Hepatocyte (in vitro differentiated cells): ENCODE measurements around the gene LRP1B. TPM values are rescaled to one million over a fixed set of nuclear protein-coding genes. Genes with fewer than 3 reads are reported as not detected.
A peak's percentile ranks its signal among the peaks of the same experiment; 100 is the strongest.

Experiments
- DNase-seq: peaks from one replicate; pipeline ENCODE4 v3.0.0-alpha.2; 2016; ENCODE audit warnings: low spot score
- H2AFZ ChIP-seq: fragments of 200-600 bp; sonication (generic); 2 replicates; pipeline ENCODE4 v1.6.0; 2016; ENCODE audit warnings: antibody characterized with exemption, mild to moderate bottlenecking
- H3K27ac ChIP-seq: fragments of 200-600 bp; sonication (generic); 2 replicates; pipeline ENCODE4 v1.5.1; 2016; ENCODE audit warnings: mild to moderate bottlenecking
- H3K27me3 ChIP-seq: fragments of 200-600 bp; sonication (generic); 2 replicates; pipeline ENCODE4 v1.6.1; 2016
- H3K36me3 ChIP-seq: fragments of 200-600 bp; sonication (generic); replicated peaks from 2 replicates; pipeline ENCODE4 v1.5.1; 2016; ENCODE audit warnings: low read depth; ENCODE audit not compliant: insufficient read depth
- H3K4me1 ChIP-seq: fragments of 200-600 bp; sonication (generic); 2 replicates; pipeline ENCODE4 v1.5.1; 2016; ENCODE audit warnings: mild to moderate bottlenecking, moderate library complexity; ENCODE audit not compliant: insufficient read depth
- H3K4me2 ChIP-seq: fragments of 200-600 bp; sonication (generic); 2 replicates; pipeline ENCODE4 v1.6.0; 2016
- H3K4me3 ChIP-seq: fragments of 200-600 bp; sonication (generic); 2 replicates; pipeline ENCODE4 v1.5.1; 2016; ENCODE audit warnings: mild to moderate bottlenecking
- H3K79me2 ChIP-seq: fragments of 200-600 bp; sonication (generic); 2 replicates; pipeline ENCODE4 v1.6.0; 2017; ENCODE audit warnings: mild to moderate bottlenecking
- H3K9me2 ChIP-seq: fragments of 200-600 bp; sonication (generic); replicated peaks from 2 replicates; pipeline ENCODE4 v1.6.0; 2017; ENCODE audit warnings: mild to moderate bottlenecking; ENCODE audit not compliant: insufficient read depth
- H3K9me3 ChIP-seq: fragments of 200-600 bp; sonication (generic); 2 replicates; pipeline ENCODE4 v1.5.1; 2016; ENCODE audit warnings: low read depth, mild to moderate bottlenecking
- H4K20me1 ChIP-seq: fragments of 200-600 bp; sonication (generic); 2 replicates; pipeline ENCODE4 v1.6.0; 2016; ENCODE audit warnings: mild to moderate bottlenecking; ENCODE audit not compliant: insufficient read depth, poor library complexity, severe bottlenecking
- EZH2 ChIP-seq: fragments of 200-600 bp; sonication (generic); IDR thresholded peaks from 2 replicates; pipeline ENCODE4 v1.6.1; 2016; ENCODE audit warnings: antibody characterized with exemption, mild to moderate bottlenecking, borderline replicate concordance
- EZH2phosphoT487 ChIP-seq: fragments of 200-600 bp; sonication (generic); IDR thresholded peaks from one replicate; pipeline ENCODE4 v1.6.1; 2018; ENCODE audit warnings: antibody characterized with exemption, mild to moderate bottlenecking, low read depth, moderate library complexity; ENCODE audit not compliant: unreplicated experiment, severe bottlenecking
- WGBS: methylation state at CpG from one replicate; pipeline ENCODE4 v1.1.6; 2016; ENCODE audit warnings: low lambda C conversion rate; ENCODE audit errors: missing lambda C conversion rate; 5-methylcytosine and 5-hydroxymethylcytosine counted together
- polyA plus RNA-seq: library from polyadenylated mRNA; unstranded; fragments of >200 nt; fragmentation: Nextera tagmentation; extraction: Ambion mirVana; gene quantifications from 2 replicates; pipeline ENCODE4 v1.2.1, GENCODE V29; 2016
- total RNA-seq: library from RNA; depleted of rRNA; stranded (reverse); fragments of >200 nt; gene quantifications from 2 replicates; pipeline ENCODE4 v1.2.3, GENCODE V29; 2014
- TF ChIP-seq, protein P1 (sequence below): fragments of 200-600 bp; sonication (generic); IDR thresholded peaks from 2 replicates; pipeline ENCODE4 v1.5.1; 2016; ENCODE audit warnings: antibody characterized with exemption, mild to moderate bottlenecking; ENCODE audit not compliant: poor library complexity

LRP1B gene
- total and polyA plus RNA-seq, 2 experiments from 2014 or later, result 0.65 to 2.0 TPM

DNA sequence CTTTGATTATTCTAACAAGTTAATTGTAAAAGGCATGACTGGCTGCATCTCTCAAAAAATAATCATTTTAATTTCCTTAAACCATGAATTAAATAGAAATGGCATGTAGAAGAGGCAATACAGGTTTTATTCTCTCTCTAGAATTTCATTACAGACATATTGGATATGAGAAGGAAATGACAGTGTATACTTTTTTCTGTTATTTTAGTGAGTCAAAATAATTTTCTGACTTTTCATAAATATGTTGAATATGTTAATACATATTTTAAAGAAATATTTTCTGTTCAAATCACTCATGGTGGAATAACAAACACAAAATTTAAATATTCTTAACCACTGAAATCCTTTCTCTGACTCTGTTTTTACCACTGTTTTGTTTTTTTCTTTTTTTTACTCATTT, 510.4 kb downstream of the LRP1B start:
- H3K27me3 ChIP-seq, result no peaks in the 10 kb centered on the region
- DNase-seq, result no peak
- H3K79me2 ChIP-seq, result no peaks in the 10 kb centered on the region
- H3K9me2 ChIP-seq, result no peaks in the 10 kb centered on the region
- no peak overlapping the region for H2AFZ ChIP-seq
- H3K4me3 ChIP-seq, result no peak overlapping the region
- no peaks in the 10 kb centered on the region for H4K20me1 ChIP-seq
- H3K27ac ChIP-seq, result no peak overlapping the region
- no peak overlapping the region for H3K4me2 ChIP-seq
- TF ChIP-seq, protein P1, sequence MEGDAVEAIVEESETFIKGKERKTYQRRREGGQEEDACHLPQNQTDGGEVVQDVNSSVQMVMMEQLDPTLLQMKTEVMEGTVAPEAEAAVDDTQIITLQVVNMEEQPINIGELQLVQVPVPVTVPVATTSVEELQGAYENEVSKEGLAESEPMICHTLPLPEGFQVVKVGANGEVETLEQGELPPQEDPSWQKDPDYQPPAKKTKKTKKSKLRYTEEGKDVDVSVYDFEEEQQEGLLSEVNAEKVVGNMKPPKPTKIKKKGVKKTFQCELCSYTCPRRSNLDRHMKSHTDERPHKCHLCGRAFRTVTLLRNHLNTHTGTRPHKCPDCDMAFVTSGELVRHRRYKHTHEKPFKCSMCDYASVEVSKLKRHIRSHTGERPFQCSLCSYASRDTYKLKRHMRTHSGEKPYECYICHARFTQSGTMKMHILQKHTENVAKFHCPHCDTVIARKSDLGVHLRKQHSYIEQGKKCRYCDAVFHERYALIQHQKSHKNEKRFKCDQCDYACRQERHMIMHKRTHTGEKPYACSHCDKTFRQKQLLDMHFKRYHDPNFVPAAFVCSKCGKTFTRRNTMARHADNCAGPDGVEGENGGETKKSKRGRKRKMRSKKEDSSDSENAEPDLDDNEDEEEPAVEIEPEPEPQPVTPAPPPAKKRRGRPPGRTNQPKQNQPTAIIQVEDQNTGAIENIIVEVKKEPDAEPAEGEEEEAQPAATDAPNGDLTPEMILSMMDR, result no peak
- no peak for TF ChIP-seq EZH2phosphoT487
- TF ChIP-seq EZH2, result no peak
- no peaks in the 10 kb centered on the region for H3K36me3 ChIP-seq
- H3K9me3 ChIP-seq, result no peaks in the 10 kb centered on the region
- no peaks in the 10 kb centered on the region for H3K4me1 ChIP-seq

DNA sequence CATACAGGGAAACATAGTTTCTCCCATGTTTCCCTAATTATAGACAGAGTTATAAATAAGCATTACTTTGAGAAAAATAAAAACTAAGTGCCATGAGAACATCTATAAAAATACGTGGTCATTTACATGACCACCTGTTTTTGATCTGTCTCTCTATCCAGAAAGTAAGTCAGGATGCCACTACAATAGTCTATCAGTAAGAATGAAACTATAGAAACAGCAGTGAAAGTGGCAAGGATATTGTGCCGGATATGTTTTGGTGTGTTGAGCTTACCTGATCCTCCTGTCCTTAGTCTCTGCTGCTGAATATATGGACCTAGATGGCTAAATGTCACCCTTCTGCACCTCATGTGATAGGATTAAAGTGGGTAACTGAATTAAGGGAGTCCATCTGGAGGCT, 512.4 kb downstream of the LRP1B start:
- Histone ChIP-seq H2AFZ (no peak overlapping the region), H3K4me3 (no peak overlapping the region), H3K9me3 (no peaks in the 10 kb centered on the region), H3K4me2 (no peak overlapping the region), H3K36me3 (no peaks in the 10 kb centered on the region), H3K79me2 (no peaks in the 10 kb centered on the region), H3K27ac (no peak overlapping the region), H3K4me1 (no peaks in the 10 kb centered on the region), H3K27me3 (no peaks in the 10 kb centered on the region), H4K20me1 (no peaks in the 10 kb centered on the region), H3K9me2 (no peaks in the 10 kb centered on the region)
- TF ChIP-seq EZH2phosphoT487 (no peak), EZH2 (no peak)
- TF ChIP-seq, protein P1, result no peak
- WGBS, result 61% methylated on average over 2 of the region's 2 CpGs
- no peak for DNase-seq

DNA sequence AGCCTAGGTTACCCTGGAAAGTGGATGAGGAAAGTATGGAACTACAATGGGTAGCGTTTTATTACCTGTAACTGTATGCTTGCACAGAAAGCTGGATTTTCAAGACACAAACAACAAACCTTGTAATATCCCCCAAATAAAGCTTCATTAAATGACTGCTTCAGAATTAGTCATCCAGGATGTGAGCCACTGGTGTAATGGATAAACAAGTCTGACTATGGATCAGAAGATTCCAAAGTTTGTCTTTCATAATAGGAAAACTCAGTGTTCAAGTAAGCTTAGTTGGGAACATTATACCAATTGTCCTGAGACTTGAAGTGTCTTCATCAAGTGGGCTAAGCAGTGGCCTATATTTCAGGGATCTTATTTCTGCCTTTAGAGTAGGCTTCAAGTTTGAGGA, 518.8 kb downstream of the LRP1B start:
- DNase-seq, result no peak
- H3K4me2 ChIP-seq, result peak overlapping the region; percentile 23
- TF ChIP-seq, protein P1, result no peak
- TF ChIP-seq EZH2phosphoT487, result no peak
- TF ChIP-seq EZH2, result no peak
- H2AFZ ChIP-seq, result no peak overlapping the region
- H3K9me3 ChIP-seq, result no peaks in the 10 kb centered on the region
- H3K9me2 ChIP-seq, result no peaks in the 10 kb centered on the region
- H3K27ac ChIP-seq, result no peak overlapping the region
- no peaks in the 10 kb centered on the region for H4K20me1 ChIP-seq
- H3K79me2 ChIP-seq, result no peaks in the 10 kb centered on the region
- H3K36me3 ChIP-seq, result no peaks in the 10 kb centered on the region
- H3K4me3 ChIP-seq, result no peak overlapping the region
- 61% methylated on average over 1 of the region's 1 CpG for WGBS
- H3K4me1 ChIP-seq, result peaks cover 6% of the 10 kb centered on the region
- H3K27me3 ChIP-seq, result no peaks in the 10 kb centered on the region

DNA sequence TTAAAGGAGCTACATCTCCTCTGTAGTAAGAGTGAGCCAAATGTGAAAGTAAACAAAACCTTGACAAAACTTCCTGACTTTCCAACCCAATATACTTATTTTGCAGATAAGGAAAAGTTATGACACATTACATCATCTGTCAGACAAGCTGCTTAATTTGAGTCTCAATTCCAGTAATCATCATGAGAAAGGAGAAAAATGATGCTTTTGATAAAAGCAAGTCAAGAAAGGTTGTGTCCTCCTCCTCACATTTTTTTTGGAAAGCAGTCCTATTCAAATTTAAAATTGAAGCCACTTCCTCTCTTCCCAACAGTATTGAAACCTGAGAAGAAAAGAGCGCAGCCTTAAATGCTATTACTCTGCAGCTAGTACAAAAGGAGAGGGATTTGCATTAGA, 519.6 kb downstream of the LRP1B start:
- Histone ChIP-seq H4K20me1 (no peaks in the 10 kb centered on the region), H3K9me3 (no peaks in the 10 kb centered on the region), H3K4me2 (peak overlapping the region; percentile 23), H3K27ac (no peak overlapping the region), H3K27me3 (no peaks in the 10 kb centered on the region), H3K36me3 (no peaks in the 10 kb centered on the region), H3K9me2 (no peaks in the 10 kb centered on the region), H3K4me1 (peaks cover 6% of the 10 kb centered on the region), H2AFZ (no peak overlapping the region), H3K79me2 (no peaks in the 10 kb centered on the region), H3K4me3 (no peak overlapping the region)
- 47% methylated on average over 1 of the region's 1 CpG for WGBS
- TF ChIP-seq, protein P1, result no peak
- TF ChIP-seq EZH2phosphoT487 (no peak), EZH2 (no peak)
- no peak for DNase-seq
